ENCODE results near the gene FBXO27. TPM values are rescaled to one million over a fixed set of nuclear protein-coding genes. Genes with fewer than 3 reads are reported as not detected.

FBXO27 gene
- total RNA-seq, 1 experiment from 2014 or later: 48.5 TPM

DNA sequence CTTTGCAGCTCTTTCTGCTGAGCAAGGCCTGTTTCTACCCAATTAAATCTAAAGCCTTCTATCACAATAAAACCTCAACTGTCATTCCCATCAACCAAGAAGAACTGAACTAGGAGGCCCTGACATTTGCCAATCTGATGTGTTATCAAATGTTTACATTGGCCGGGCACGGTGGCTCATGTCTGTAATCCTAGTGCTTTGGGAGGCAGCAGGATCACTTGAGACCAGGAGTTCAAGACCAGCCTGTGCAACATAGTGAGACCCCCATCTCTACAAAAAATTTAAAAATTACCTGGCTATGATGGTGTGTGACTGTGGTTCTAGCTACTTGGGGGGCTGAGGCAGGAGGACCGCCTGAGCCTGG lies 54.0 kb downstream of the FBXO27 start:
- intact Hi-C loops (cut with micrococcal nuclease; ENCODE audit: unreplicated experiment): loop anchor here (5.0 kb wide), 1 partner anchor 54 kb away; the partner anchor contains the start of gene FBXO27
- Histone ChIP-seq H3F3A (ENCODE audit: insufficient read depth, low read depth) (peaks cover 14% of the 10 kb centered on the region; the same call in 1 of the 2 replicates), H3K27me3 (ENCODE audit: insufficient read depth, low read depth) (0 out of 2 replicates have a peak, but pooled peaks cover 5% of the 10 kb centered on the region), H3K79me2 (ENCODE audit: low read depth) (no peaks in the 10 kb centered on the region), H2AFZ (no peak overlapping the region), H4K20me1 (ENCODE audit: insufficient read depth) (no peaks in the 10 kb centered on the region), H3K9me3 (ENCODE audit: insufficient read depth, low read depth) (no peaks in the 10 kb centered on the region), H3K4me1 (replicated peaks; ENCODE audit: insufficient read depth) (no peaks in the 10 kb centered on the region), H3K27ac (no peak overlapping the region), H3K4me3 (no peak overlapping the region), H3K4me2 (no peak overlapping the region), H3K36me3 (ENCODE audit: low read depth) (no peaks in the 10 kb centered on the region), H3K9me2 (ENCODE audit: insufficient read depth) (no peaks in the 10 kb centered on the region)
- ChIA-PET POLR2A (ENCODE audit: unreplicated experiment) (interaction anchor here (0.6 kb wide), 1 partner anchor 38 kb away, joined by 4 read pairs; no protein-coding TSS in a partner anchor), CTCF (interaction anchor here (0.9 kb wide), 1 partner anchor 399 kb away, joined by 3 read pairs; no protein-coding TSS in a partner anchor)
- no peak for TF ChIP-seq EZH2 (IDR thresholded peaks at IDR 0.05; ENCODE audit: low read depth)
- no peak for TF ChIP-seq CTCF (conservative IDR thresholded peaks at IDR 0.05)
- BruUV-seq (replicated peaks): no TSS peak
- DNase-seq: no peak

- DNase-seq: no peak
- H3K27ac ChIP-seq: no peak overlapping the region
- no peak overlapping the region for H2AFZ ChIP-seq
- H3K27me3 ChIP-seq (ENCODE audit: insufficient read depth, low read depth): 0 out of 2 replicates have a peak, but pooled peaks cover 5% of the 10 kb centered on the region
- no TSS peak for BruUV-seq (replicated peaks)
- no peaks in the 10 kb centered on the region for H3K4me1 ChIP-seq (replicated peaks; ENCODE audit: insufficient read depth)
- POLR2A ChIA-PET (ENCODE audit: unreplicated experiment): no interaction called here
- H3K4me2 ChIP-seq: no peak overlapping the region
- no peaks in the 10 kb centered on the region for H3K36me3 ChIP-seq (ENCODE audit: low read depth)
- intact Hi-C loops (cut with micrococcal nuclease; ENCODE audit: unreplicated experiment): loop anchor here (5.0 kb wide), 1 partner anchor 55 kb away; the partner anchor contains the start of gene FBXO27
- no peak overlapping the region for H3K4me3 ChIP-seq
- no peak for TF ChIP-seq EZH2 (IDR thresholded peaks at IDR 0.05; ENCODE audit: low read depth)
- TF ChIP-seq CTCF (conservative IDR thresholded peaks at IDR 0.05): no peak
- H3K79me2 ChIP-seq (ENCODE audit: low read depth): no peaks in the 10 kb centered on the region
- CTCF ChIA-PET: interaction anchor here (0.9 kb wide), 1 partner anchor 398 kb away, joined by 3 read pairs; no protein-coding TSS in a partner anchor
- H3K9me2 ChIP-seq (ENCODE audit: insufficient read depth): no peaks in the 10 kb centered on the region
- H4K20me1 ChIP-seq (ENCODE audit: insufficient read depth): no peaks in the 10 kb centered on the region
- H3K9me3 ChIP-seq (ENCODE audit: insufficient read depth, low read depth): no peaks in the 10 kb centered on the region
- peaks cover 14% of the 10 kb centered on the region; the same call in 1 of the 2 replicates for H3F3A ChIP-seq (ENCODE audit: insufficient read depth, low read depth)
These were observed 54.7 kb downstream of the FBXO27 start for GRCh38 chr19:38977445-38978325.

DNA sequence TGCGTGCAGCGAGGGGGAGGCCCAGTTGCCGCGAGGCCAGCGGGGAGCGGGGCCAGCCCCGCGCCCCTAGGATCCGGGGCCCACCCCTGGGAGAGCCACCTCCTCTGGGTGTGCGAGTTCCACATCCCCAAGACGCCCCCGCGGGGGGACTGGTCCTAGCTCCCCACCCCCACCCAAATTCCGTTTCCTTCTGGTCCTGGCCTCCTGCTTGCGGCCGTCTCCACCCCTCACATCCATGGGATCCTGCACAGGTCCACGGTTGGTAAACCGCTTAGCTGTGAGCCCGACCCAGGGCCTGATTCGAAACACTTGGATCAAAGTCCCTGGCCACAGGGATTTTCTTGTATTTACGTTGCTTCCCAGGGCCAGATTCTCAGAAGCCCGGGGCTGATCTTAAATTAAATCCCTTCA lies 56.5 kb downstream of the FBXO27 start:
- Histone ChIP-seq H3K4me2 (peak overlapping the region; percentile 81), H3K9me2 (ENCODE audit: insufficient read depth) (no peaks in the 10 kb centered on the region), H2AFZ (peak overlapping the region; percentile 80; the same call in 1 of the 2 replicates), H3K4me1 (replicated peaks; ENCODE audit: insufficient read depth) (no peaks in the 10 kb centered on the region), H3K36me3 (ENCODE audit: low read depth) (no peaks in the 10 kb centered on the region), H3K27me3 (ENCODE audit: insufficient read depth, low read depth) (0 out of 2 replicates have a peak, but pooled peaks cover 5% of the 10 kb centered on the region), H3F3A (ENCODE audit: insufficient read depth, low read depth) (peaks cover 17% of the 10 kb centered on the region; the same call in 1 of the 2 replicates), H3K27ac (no peak overlapping the region), H3K9me3 (ENCODE audit: insufficient read depth, low read depth) (no peaks in the 10 kb centered on the region), H3K4me3 (peak overlapping the region; percentile 52; the same call in 1 of the 2 replicates), H3K79me2 (ENCODE audit: low read depth) (no peaks in the 10 kb centered on the region), H4K20me1 (ENCODE audit: insufficient read depth) (no peaks in the 10 kb centered on the region)
- ChIA-PET CTCF (interaction anchor here (0.6 to 1.1 kb wide), 5 partner anchors 9 to 367 kb away, joined by 3 to 5 read pairs (median 3); no protein-coding TSS in a partner anchor), POLR2A (ENCODE audit: unreplicated experiment) (interaction anchor here (0.5 to 0.6 kb wide), 4 partner anchors 57 to 394 kb away, joined by 3 to 6 read pairs (median 3); partner anchors contain the start of gene FBXO27)
- intact Hi-C loops (cut with micrococcal nuclease; ENCODE audit: unreplicated experiment): loop anchor here (5.0 kb wide), 1 partner anchor 56 kb away; the partner anchor contains the start of gene FBXO27
- BruUV-seq (replicated peaks): no TSS peak
- TF ChIP-seq EZH2 (IDR thresholded peaks at IDR 0.05; ENCODE audit: low read depth): no peak
- TF ChIP-seq CTCF (conservative IDR thresholded peaks at IDR 0.05): no peak
- DNase-seq: no peak

Measured in PC-9 (cell line).